ENCODE data around the gene RPS25. TPM values are rescaled to one million over a fixed set of nuclear protein-coding genes. Genes with fewer than 3 reads are reported as not detected.
"Not testable (repeated sequence)": the region's sequence is repeated elsewhere in the genome, so short reads cannot be mapped to it uniquely, and the experiment has no call there.

RPS25 gene
- total RNA-seq, 1 experiment from 2014 or later = 1,252 TPM

- TSS peak; percentile 27 for BruUV-seq (replicated peaks)
- POLR2A ChIA-PET = interaction anchor here (0.6 to 14.9 kb wide), 25 partner anchors 8 to 436 kb away, joined by 3 to 286 read pairs (median 4); partner anchors contain the start of genes BCL9L, C2CD2L, DDX6 and RPS25
- TF ChIP-seq CTCF (IDR thresholded peaks at IDR 0.05; ENCODE audit: unreplicated experiment) = peak; percentile 16
- CTCF ChIA-PET = interaction anchor here (0.6 to 1.9 kb wide), 9 partner anchors 8 to 474 kb away, joined by 3 to 8 read pairs (median 3); no protein-coding TSS in a partner anchor
- intact Hi-C loops (cut with micrococcal nuclease) = no loop called here
- Mint-ChIP-seq H3K9me3 (ENCODE audit: unreplicated experiment) (no peaks in the 10 kb centered on the region), H3K27ac (ENCODE audit: low read depth, unreplicated experiment) (peak overlapping the region; percentile 20), H3K4me3 (ENCODE audit: unreplicated experiment) (peak overlapping the region; percentile 95), H3K4me1 (ENCODE audit: insufficient read depth, unreplicated experiment) (peaks cover 5% of the 10 kb centered on the region), H3K27me3 (ENCODE audit: insufficient read depth, unreplicated experiment) (no peaks in the 10 kb centered on the region), H3K36me3 (ENCODE audit: insufficient read depth, unreplicated experiment) (peaks cover 32% of the 10 kb centered on the region)
- no peak for DNase-seq (ENCODE audit: unreplicated experiment)
Observed at GRCh38 chr11:118996926-118997626, 21.1 kb downstream of the RPS25 start.

- intact Hi-C loops (cut with micrococcal nuclease); DNase-seq (ENCODE audit: unreplicated experiment); H3K4me3 Mint-ChIP-seq (ENCODE audit: unreplicated experiment); H3K9me3 Mint-ChIP-seq (ENCODE audit: unreplicated experiment); POLR2A ChIA-PET; H3K36me3 Mint-ChIP-seq (ENCODE audit: insufficient read depth, unreplicated experiment); H3K27me3 Mint-ChIP-seq (ENCODE audit: insufficient read depth, unreplicated experiment); BruUV-seq (replicated peaks); CTCF ChIA-PET; H3K27ac Mint-ChIP-seq (ENCODE audit: low read depth, unreplicated experiment): not testable (repeated sequence)
- H3K4me1 Mint-ChIP-seq (ENCODE audit: insufficient read depth, unreplicated experiment) = peaks cover 11% of the 10 kb centered on the region
Observed at GRCh38 chr11:118991486-118992038, 26.6 kb downstream of the RPS25 start.

GRCh38 chr11:118988280-118988679 lies 29.9 kb downstream of the RPS25 start:
- intact Hi-C loops (cut with micrococcal nuclease) = no loop called here
- ChIA-PET CTCF (interaction anchor here (0.6 to 1.3 kb wide), 7 partner anchors 10 to 1795 kb away, joined by 3 to 6 read pairs (median 4); partner anchors contain the start of gene CENATAC), POLR2A (interaction anchor here (0.7 to 1.5 kb wide), 3 partner anchors 9 to 31 kb away, joined by 3 to 8 read pairs (median 4); partner anchors contain the start of genes CENATAC and TRAPPC4)
- DNase-seq (ENCODE audit: unreplicated experiment) = peak; percentile 89
- Mint-ChIP-seq H3K27me3 (ENCODE audit: insufficient read depth, unreplicated experiment) (no peaks in the 10 kb centered on the region), H3K36me3 (ENCODE audit: insufficient read depth, unreplicated experiment) (peaks cover 8% of the 10 kb centered on the region), H3K27ac (ENCODE audit: low read depth, unreplicated experiment) (peak overlapping the region; percentile 53), H3K4me3 (ENCODE audit: unreplicated experiment) (peak overlapping the region; percentile 60), H3K4me1 (ENCODE audit: insufficient read depth, unreplicated experiment) (peaks cover 11% of the 10 kb centered on the region), H3K9me3 (ENCODE audit: unreplicated experiment) (no peaks in the 10 kb centered on the region)
- no peak for TF ChIP-seq CTCF (IDR thresholded peaks at IDR 0.05; ENCODE audit: unreplicated experiment)
- no TSS peak for BruUV-seq (replicated peaks)

GRCh38 chr11:118984825-118985224 lies 33.3 kb downstream of the RPS25 start:
- peaks cover 11% of the 10 kb centered on the region for H3K4me1 Mint-ChIP-seq (ENCODE audit: insufficient read depth, unreplicated experiment)
- no peaks in the 10 kb centered on the region for H3K27me3 Mint-ChIP-seq (ENCODE audit: insufficient read depth, unreplicated experiment)
- intact Hi-C loops (cut with micrococcal nuclease) = no loop called here
- no peak overlapping the region for H3K4me3 Mint-ChIP-seq (ENCODE audit: unreplicated experiment)
- CTCF ChIA-PET = interaction anchor here (0.6 to 0.7 kb wide), 2 partner anchors 194 to 343 kb away, joined by 3 read pairs; partner anchors contain the start of gene DDX6
- peaks cover 8% of the 10 kb centered on the region for H3K36me3 Mint-ChIP-seq (ENCODE audit: insufficient read depth, unreplicated experiment)
- BruUV-seq (replicated peaks) = no TSS peak
- H3K9me3 Mint-ChIP-seq (ENCODE audit: unreplicated experiment) = no peaks in the 10 kb centered on the region
- POLR2A ChIA-PET = no interaction called here
- no peak for DNase-seq (ENCODE audit: unreplicated experiment)
- no peak overlapping the region for H3K27ac Mint-ChIP-seq (ENCODE audit: low read depth, unreplicated experiment)
- TF ChIP-seq CTCF (IDR thresholded peaks at IDR 0.05; ENCODE audit: unreplicated experiment) = no peak

GRCh38 chr11:118984337-118984736 lies 33.8 kb downstream of the RPS25 start:
- H3K27me3 Mint-ChIP-seq (ENCODE audit: insufficient read depth, unreplicated experiment); intact Hi-C loops (cut with micrococcal nuclease); POLR2A ChIA-PET; DNase-seq (ENCODE audit: unreplicated experiment); H3K4me3 Mint-ChIP-seq (ENCODE audit: unreplicated experiment); BruUV-seq (replicated peaks); H3K9me3 Mint-ChIP-seq (ENCODE audit: unreplicated experiment); H3K36me3 Mint-ChIP-seq (ENCODE audit: insufficient read depth, unreplicated experiment); H3K27ac Mint-ChIP-seq (ENCODE audit: low read depth, unreplicated experiment): not testable (repeated sequence)
- CTCF ChIA-PET = interaction anchor here (0.6 kb wide), 1 partner anchor 343 kb away, joined by 3 read pairs; no protein-coding TSS in a partner anchor
- peaks cover 11% of the 10 kb centered on the region for H3K4me1 Mint-ChIP-seq (ENCODE audit: insufficient read depth, unreplicated experiment)
